NCI-H2227 treated with DMSO at 0.1 percent for 48 hours (cell line): ENCODE data around the gene TSHB.
"Not testable (repeated sequence)": the region's sequence is repeated elsewhere in the genome, so short reads cannot be mapped to it uniquely, and the experiment has no call there.

ENCODE experiments used
- DNase-seq: peaks from one replicate; lab custom pipeline; 2025; lab: John Stamatoyannopoulos, UW

TSHB gene

GRCh38 chr1:115029526-115029925 lies at the start of gene TSHB:
TSHB (plus strand) TSS chr1:115029826; CDS start chr1:115033363, 3,537 bp downstream.
- no peak for DNase-seq

DNA sequence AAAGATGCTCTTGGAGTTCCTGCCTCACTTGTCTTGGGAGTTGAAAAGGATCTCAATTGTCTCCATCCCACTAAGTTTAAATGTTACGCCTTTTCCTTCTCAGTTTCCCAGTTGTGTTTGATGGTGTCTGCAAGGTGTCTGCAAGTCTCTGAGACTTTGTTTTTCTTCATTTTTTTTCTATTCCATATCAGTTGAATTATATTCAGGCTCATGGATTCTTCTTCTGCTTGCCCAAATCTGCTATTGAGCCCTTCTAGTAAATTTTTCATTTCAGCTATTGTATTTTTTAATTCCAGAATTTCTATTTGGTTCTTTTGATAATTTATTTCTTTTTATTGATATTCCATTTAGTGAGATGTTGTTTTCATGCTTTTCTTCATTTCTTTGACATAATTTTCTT lies 47.4 kb upstream of the TSHB start:
- DNase-seq: no peak

GRCh38 chr1:114986286-114986685 lies 43.3 kb upstream of the TSHB start:
- no peak for DNase-seq

GRCh38 chr1:114988095-114988494 lies 41.5 kb upstream of the TSHB start:
- DNase-seq: no peak

- no peak for DNase-seq
These were observed 31.9 kb upstream of the TSHB start for GRCh38 chr1:114997510-114998289.

DNA sequence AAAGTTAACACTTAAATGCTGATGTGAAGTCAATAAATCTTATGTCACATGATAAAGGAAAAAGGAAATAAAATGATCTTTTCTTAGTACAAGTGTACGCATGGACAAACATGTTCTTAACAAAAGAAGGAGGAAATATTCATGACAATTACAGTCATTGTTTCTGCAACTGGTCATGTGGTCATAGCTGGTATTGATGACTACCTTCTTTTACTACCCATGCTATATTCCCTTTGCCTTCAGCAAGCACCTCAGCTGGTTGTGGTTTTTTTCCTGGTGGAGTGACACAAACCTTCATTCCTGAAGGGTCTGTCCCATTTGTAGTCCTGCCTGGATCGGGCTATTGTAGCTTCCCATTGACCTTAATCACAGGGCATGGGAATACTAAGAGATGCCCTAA lies 23.4 kb upstream of the TSHB start:
- no peak for DNase-seq

- no peak for DNase-seq
These were observed 17.6 kb upstream of the TSHB start for GRCh38 chr1:115012006-115012405.

DNA sequence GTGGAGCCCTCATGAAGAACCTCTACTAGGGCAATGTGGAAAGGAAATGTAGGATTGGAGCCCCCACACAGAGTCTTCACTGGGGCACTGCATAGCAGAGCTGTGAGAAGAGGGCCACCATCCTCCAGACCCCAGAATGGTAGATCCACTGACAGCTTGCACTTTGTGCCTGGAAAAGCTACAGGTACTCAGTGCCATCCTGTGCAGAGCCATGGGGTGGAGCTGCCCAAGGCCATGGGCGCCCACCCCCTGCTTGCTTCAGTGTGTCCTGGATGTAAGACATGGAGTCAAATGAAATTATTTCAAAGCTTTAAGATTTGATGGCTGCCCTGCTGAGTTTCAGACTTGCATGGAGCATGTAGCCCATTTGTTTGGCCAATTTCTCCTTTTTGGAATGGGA lies 17.2 kb upstream of the TSHB start:
- DNase-seq: no peak

GRCh38 chr1:115013792-115014191 lies 15.8 kb upstream of the TSHB start:
- no peak for DNase-seq

GRCh38 chr1:115019549-115019948 lies 10.1 kb upstream of the TSHB start:
- not testable (repeated sequence) for DNase-seq

- DNase-seq: no peak
These were observed 8.5 kb upstream of the TSHB start for GRCh38 chr1:115021145-115021544.

DNA sequence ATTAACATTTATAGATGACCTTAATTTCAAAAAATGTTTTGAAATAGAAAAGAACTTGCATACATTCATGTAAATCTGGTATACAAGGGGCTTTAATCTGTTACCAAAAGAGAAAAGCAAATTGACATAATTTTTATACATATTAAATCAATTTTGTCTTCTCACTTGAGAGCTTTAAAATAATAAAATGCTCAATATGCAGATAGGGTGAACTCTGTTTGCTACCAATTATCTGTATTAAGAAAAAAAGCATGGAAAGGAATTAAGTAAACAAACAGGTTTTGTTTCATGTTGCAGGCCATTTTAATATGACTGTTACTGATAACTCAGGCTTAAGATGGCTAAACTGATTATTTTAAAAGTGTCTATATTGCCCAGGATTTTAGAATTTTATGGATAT lies 6.0 kb upstream of the TSHB start:
- no peak for DNase-seq

DNA sequence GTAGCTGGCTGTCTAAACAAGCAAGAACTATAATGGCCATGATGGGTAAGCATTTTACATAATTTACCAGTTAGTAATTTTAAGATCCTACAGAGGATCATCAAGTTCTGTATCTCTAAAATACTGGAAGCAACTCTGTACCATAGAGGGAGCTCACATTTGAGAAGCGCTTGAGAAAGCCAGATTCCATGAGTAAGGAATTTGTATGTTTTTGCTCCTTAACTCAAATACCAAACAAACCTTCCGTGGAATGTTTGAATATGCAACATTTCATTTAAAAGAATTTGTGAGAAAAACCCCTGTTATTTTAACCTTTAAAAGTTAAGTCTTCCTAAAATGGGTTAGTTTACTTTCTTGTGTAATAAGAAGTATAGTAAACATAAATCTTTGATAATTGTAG lies 2.0 kb downstream of the TSHB start:
- no peak for DNase-seq

DNA sequence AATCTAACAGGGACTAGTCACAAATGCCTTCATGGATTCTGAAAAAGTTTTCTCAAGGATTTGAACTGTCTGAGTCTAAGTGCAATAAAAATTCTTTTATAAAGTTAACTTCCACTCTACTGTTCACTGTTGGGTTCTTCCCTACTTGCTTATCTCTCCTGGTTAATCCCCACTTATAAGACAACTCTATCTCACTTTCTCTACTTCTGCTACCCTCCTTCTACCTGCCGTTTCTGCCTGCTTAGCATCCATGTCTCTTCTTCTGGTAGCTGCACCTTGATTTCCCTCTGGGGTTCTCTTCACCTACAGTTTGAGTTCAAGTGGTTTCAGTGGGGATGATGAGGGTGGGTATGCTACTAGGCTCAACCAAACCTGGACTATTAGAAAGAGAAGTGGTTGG lies 6.0 kb downstream of the TSHB start:
- DNase-seq: no peak

DNA sequence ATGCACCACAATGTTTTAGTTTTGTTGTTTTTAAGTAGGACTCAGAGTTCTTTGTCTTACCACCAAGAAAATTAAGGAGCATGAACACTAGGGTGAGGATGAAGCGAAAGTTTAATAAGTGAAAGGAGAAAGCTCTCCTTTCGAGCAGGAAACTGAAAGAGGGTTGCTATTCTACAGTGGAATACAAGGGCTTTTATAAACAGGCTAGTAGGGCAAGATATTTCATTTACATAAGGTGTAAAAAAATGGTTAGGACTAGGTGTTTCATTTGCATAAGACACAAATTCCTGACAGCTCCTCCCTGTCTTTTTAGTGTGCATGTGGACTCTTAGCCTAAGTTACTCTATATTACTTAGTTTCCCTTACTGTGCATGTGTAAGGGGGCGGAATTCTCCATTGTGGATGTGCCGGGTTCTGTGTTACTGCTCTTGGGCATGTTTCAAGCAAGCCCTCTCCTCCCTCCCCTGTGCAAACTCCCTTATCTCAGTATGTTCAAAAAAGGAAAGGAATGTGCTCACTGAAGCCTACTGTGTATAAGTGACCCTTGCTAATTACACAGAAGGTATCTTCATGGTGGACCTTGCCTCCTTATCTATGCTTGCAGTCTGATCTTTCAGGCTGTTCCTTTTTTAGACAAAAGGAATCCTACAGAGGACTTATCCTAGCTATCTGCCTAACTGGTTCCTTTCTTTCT lies 7.3 kb downstream of the TSHB start:
- no peak for DNase-seq

- DNase-seq: no peak
These were observed 10.9 kb downstream of the TSHB start for GRCh38 chr1:115040501-115040900.

GRCh38 chr1:115041654-115042053 lies 12.0 kb downstream of the TSHB start:
- DNase-seq: no peak

DNA sequence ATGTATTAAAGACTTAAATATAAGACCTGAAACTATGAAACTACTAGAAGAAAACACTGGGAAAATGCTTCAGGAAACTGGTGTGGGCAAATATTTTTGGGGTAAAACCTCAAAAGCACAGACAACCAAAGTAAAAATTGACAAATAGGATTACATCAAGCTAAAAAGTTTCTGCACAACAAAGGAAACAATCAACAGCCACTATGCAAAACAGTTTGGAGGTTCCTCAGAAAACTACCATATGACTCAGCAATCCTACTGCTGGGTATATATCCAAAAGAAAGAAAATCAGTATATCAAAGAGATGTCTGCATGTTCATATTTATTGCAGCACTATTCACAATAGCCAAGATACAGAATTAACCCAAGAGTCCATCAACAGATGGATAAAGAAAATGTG lies 17.1 kb downstream of the TSHB start:
- no peak for DNase-seq

GRCh38 chr1:115051850-115052249 lies 22.2 kb downstream of the TSHB start:
- DNase-seq: no peak

GRCh38 chr1:115052454-115053083 lies 22.9 kb downstream of the TSHB start:
- DNase-seq: peak; percentile 61

DNA sequence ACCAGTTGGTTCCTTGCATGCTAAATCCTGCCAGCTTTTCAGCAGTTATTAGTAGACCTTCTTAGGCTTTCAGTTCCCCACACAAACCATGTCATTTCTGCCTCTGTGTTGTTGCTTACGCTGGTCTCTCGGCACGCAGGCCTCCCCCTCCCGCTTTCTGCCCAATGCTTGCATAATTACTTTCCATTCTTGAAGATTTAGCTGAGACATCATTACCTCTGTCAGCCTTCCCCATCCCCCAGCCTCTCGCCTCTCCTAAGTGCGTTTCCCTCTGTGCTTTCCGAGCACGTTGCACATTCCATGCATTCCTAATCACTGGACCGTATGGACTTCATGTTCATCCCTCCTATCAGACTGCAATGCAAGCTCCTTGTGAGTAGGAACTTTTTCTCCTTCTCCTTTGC lies 26.8 kb downstream of the TSHB start:
- DNase-seq: no peak

DNA sequence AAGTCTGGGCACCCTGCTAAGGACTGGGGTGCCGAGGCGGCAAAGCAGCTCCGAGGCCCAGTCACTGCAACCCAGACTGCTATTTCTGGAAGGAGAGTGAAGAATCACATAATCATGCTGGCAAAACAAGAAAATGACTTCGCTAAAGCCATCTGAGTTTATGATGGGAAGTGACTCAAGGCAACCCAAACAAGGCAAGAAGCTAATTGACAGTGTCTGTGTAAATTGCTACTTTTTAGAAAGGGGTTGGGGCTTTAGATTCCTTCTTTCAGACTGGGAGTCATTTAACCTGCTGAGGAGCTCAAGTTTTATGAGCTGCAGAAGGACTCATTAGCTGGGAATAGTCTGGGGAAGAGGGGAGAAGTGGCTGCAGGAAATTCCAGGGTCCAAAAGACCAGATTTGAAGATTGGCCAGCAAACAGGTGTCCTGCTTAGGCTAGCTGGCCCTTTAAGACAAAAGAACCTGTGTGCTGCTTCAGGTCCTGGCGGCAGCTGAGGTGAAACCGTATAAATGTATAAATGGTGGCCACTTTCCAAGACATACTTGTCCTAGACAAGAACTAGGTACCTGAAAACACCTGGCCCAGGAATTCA lies 28.1 kb downstream of the TSHB start:
- no peak for DNase-seq

DNA sequence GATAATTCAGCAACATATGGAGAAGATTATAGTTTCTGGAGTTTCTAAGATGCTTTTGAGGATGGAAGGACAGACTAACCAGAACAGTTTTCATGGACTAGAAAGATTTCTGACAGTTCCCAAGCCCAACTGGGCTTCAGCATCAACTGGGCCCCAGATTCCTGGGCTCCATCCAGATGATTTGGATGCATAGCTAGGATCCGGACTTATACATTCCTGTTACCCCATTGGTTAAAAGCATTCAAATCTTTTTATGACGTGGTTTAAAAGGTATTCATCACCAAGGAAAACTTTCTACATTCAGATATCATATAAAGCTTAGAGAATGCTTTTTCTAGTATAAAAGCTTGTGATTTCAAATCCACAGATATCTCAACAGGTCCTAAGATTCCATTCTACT lies 29.7 kb downstream of the TSHB start:
- no peak for DNase-seq
